ENCODE results near the gene P2RY4.

GRCh38 chrX:70254909-70255308 lies 5.1 kb downstream of the P2RY4 start:
- TF ChIP-seq CTCF (conservative IDR thresholded peaks at IDR 0.05; ENCODE audit: low read depth, low read length) (no peak), POLR2A (IDR thresholded peaks at IDR 0.05; ENCODE audit: low read depth, low read length) (no peak), RAD21 (IDR thresholded peaks at IDR 0.05; ENCODE audit: low read length) (no peak), FOS (IDR thresholded peaks at IDR 0.05; ENCODE audit: low read depth, low read length) (no peak), MAFK (IDR thresholded peaks at IDR 0.05; ENCODE audit: low read depth, low read length) (no peak), MAZ (IDR thresholded peaks at IDR 0.05; ENCODE audit: borderline replicate concordance, low read depth, low read length) (no peak), USF2 (IDR thresholded peaks at IDR 0.05; ENCODE audit: low read depth, low read length) (no peak), ELK1 (IDR thresholded peaks at IDR 0.05; ENCODE audit: borderline replicate concordance, low read depth, low read length) (no peak), RFX5 (IDR thresholded peaks at IDR 0.05; ENCODE audit: low read depth, low read length) (no peak), SMC3 (IDR thresholded peaks at IDR 0.05; ENCODE audit: low read depth, low read length) (no peak), CEBPB (IDR thresholded peaks at IDR 0.05; ENCODE audit: low read depth, low read length) (no peak), MXI1 (IDR thresholded peaks at IDR 0.05; ENCODE audit: borderline replicate concordance, low read depth, low read length) (no peak)

All from IMR-90 (cell line).